Loucy (cell line): ENCODE results near the gene CDK1.

Experiments
- H2AFZ ChIP-seq: fragments of 200-600 bp; sonication (generic); 2 replicates; pipeline ENCODE4 v1.6.0; 2016; ENCODE audit warnings: antibody characterized with exemption, mild to moderate bottlenecking, low read length, moderate library complexity
- H3F3A ChIP-seq: fragments of 200-600 bp; 2 replicates; pipeline ENCODE4 v1.6.0; 2016; ENCODE audit warnings: antibody characterized with exemption, low read depth, mild to moderate bottlenecking
- H3K27me3 ChIP-seq: fragments of 200-600 bp; sonication (generic); 2 replicates; pipeline ENCODE4 v1.6.1; 2014; ENCODE audit warnings: low read length, mild to moderate bottlenecking; ENCODE audit not compliant: insufficient read depth, poor library complexity, severe bottlenecking
- H3K36me3 ChIP-seq: fragments of 200-600 bp; sonication (generic); 2 replicates; pipeline ENCODE4 v1.6.1; 2016; ENCODE audit warnings: low read length; ENCODE audit not compliant: insufficient read depth
- H3K4me1 ChIP-seq: fragments of 200-600 bp; sonication (generic); 2 replicates; pipeline ENCODE4 v1.5.1; 2014; ENCODE audit warnings: low read length, mild to moderate bottlenecking; ENCODE audit not compliant: insufficient read depth, poor library complexity, severe bottlenecking
- H3K4me2 ChIP-seq: fragments of 200-600 bp; sonication (generic); 2 replicates; pipeline ENCODE4 v1.6.0; 2014; ENCODE audit warnings: antibody characterized with exemption, low read length, low read depth, mild to moderate bottlenecking; ENCODE audit not compliant: poor library complexity, severe bottlenecking
- H3K4me3 ChIP-seq: fragments of 200-600 bp; sonication (generic); 2 replicates; pipeline ENCODE4 v1.5.1; 2014; ENCODE audit warnings: low read length, mild to moderate bottlenecking, mixed read lengths; ENCODE audit not compliant: poor library complexity, severe bottlenecking
- H3K79me2 ChIP-seq: fragments of 200-600 bp; sonication (generic); 2 replicates; pipeline ENCODE4 v1.6.1; 2014; ENCODE audit warnings: low read length; ENCODE audit not compliant: insufficient read depth
- H3K9ac ChIP-seq: fragments of 200-600 bp; sonication (generic); 2 replicates; pipeline ENCODE4 v1.6.0; 2014; ENCODE audit warnings: mild to moderate bottlenecking, low read depth, low read length, moderate library complexity; ENCODE audit not compliant: poor library complexity, severe bottlenecking
- H3K9me2 ChIP-seq: fragments of 200-600 bp; sonication (generic); replicated peaks from 2 replicates; pipeline ENCODE4 v1.6.1; 2016; ENCODE audit warnings: low read depth, low read length, mixed read lengths
- H3K9me3 ChIP-seq: fragments of 200-600 bp; sonication (generic); 2 replicates; pipeline ENCODE4 v1.6.1; 2014; ENCODE audit warnings: mild to moderate bottlenecking, antibody characterized with exemption, low read length, low read depth; ENCODE audit not compliant: insufficient read depth
- H4K20me1 ChIP-seq: fragments of 200-600 bp; sonication (generic); 2 replicates; pipeline ENCODE4 v1.6.0; 2014; ENCODE audit warnings: antibody characterized with exemption, low read length, mild to moderate bottlenecking; ENCODE audit not compliant: insufficient read depth, poor library complexity, severe bottlenecking
- EZH2phosphoT487 ChIP-seq: fragments of 200-600 bp; IDR thresholded peaks from 2 replicates; pipeline ENCODE4 v1.6.1; 2018; ENCODE audit warnings: antibody characterized with exemption, mild to moderate bottlenecking, moderate library complexity, borderline replicate concordance
- TF ChIP-seq, protein P1 (sequence below): fragments of 200-600 bp; sonication (generic); conservative IDR thresholded peaks from 2 replicates; pipeline ENCODE4 v1.5.1; 2014; ENCODE audit warnings: mild to moderate bottlenecking, antibody characterized with exemption, low read length

The CDK1 gene

DNA sequence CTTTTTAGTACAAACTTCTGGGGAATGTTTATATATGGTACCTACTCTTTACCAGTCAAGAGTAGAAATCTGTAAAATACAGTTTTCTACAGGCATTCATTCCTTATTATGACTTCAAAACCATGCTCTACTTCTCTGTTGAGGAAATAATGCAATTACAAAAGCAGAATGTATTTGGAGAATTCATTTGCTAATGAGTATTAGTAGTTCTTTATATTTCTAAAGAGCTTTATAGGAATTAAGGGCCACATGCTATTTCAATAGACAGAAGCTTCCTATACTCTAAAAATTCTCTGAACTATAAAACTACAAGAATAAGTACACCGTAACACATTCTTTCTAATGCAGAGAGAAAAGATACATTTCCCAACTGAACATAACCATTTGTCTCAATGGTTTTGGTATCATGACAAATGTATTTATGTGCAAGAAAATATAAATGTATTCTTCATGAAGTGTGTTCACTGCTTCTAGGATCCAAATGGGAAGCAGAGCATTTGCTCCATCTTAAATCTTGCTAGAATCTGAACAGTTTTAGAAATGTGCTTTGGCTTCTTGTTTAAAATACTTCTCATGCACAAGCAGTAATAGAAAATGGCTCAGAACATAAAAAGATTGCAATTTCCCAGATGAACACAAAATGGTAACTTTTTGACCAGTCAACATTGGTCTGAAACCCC lies 21.8 kb downstream of the CDK1 start:
- no peak overlapping the region for H2AFZ ChIP-seq
- H3K36me3 ChIP-seq, result peaks cover 30% of the 10 kb centered on the region; the same call in 1 of the 2 replicates
- H3K4me2 ChIP-seq, result no peak overlapping the region
- no peaks in the 10 kb centered on the region for H3K4me1 ChIP-seq
- no peaks in the 10 kb centered on the region for H3F3A ChIP-seq
- peaks cover 7% of the 10 kb centered on the region for H4K20me1 ChIP-seq
- H3K9ac ChIP-seq, result no peak overlapping the region
- TF ChIP-seq EZH2phosphoT487, result no peak
- TF ChIP-seq, protein P1, sequence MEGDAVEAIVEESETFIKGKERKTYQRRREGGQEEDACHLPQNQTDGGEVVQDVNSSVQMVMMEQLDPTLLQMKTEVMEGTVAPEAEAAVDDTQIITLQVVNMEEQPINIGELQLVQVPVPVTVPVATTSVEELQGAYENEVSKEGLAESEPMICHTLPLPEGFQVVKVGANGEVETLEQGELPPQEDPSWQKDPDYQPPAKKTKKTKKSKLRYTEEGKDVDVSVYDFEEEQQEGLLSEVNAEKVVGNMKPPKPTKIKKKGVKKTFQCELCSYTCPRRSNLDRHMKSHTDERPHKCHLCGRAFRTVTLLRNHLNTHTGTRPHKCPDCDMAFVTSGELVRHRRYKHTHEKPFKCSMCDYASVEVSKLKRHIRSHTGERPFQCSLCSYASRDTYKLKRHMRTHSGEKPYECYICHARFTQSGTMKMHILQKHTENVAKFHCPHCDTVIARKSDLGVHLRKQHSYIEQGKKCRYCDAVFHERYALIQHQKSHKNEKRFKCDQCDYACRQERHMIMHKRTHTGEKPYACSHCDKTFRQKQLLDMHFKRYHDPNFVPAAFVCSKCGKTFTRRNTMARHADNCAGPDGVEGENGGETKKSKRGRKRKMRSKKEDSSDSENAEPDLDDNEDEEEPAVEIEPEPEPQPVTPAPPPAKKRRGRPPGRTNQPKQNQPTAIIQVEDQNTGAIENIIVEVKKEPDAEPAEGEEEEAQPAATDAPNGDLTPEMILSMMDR, result no peak
- H3K9me3 ChIP-seq, result no peaks in the 10 kb centered on the region
- H3K79me2 ChIP-seq, result peaks cover 19% of the 10 kb centered on the region; the same call in 1 of the 2 replicates
- H3K27me3 ChIP-seq, result no peaks in the 10 kb centered on the region
- H3K9me2 ChIP-seq, result no peaks in the 10 kb centered on the region
- no peak overlapping the region for H3K4me3 ChIP-seq

DNA sequence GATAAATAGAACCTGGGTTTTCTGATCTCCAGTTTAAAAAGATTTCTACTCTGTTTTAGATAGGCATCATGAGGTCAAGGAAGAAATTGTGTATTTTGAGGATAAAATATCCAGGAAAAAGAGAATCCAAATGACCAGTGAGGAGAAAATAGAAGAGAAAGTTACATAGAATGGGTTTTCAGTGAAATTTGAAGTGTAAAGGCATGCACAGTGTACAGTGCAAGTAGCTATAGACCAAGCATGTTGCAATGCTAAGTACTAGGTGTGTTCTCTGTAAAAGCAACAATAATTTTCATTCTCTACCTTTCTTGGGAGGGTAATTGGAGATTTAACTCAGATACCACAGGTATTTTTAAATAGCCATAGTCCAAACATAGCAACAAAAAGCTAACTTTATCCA lies 22.6 kb downstream of the CDK1 start:
- Histone ChIP-seq H3K27me3 (no peaks in the 10 kb centered on the region), H3F3A (no peaks in the 10 kb centered on the region), H3K4me2 (no peak overlapping the region), H3K9ac (no peak overlapping the region), H3K4me3 (no peak overlapping the region), H3K79me2 (peaks cover 13% of the 10 kb centered on the region; the same call in 1 of the 2 replicates), H4K20me1 (peaks cover 7% of the 10 kb centered on the region), H3K9me3 (no peaks in the 10 kb centered on the region), H2AFZ (no peak overlapping the region), H3K9me2 (no peaks in the 10 kb centered on the region), H3K36me3 (peaks cover 22% of the 10 kb centered on the region; the same call in 1 of the 2 replicates), H3K4me1 (no peaks in the 10 kb centered on the region)
- TF ChIP-seq, protein P1, result no peak
- no peak for TF ChIP-seq EZH2phosphoT487

DNA sequence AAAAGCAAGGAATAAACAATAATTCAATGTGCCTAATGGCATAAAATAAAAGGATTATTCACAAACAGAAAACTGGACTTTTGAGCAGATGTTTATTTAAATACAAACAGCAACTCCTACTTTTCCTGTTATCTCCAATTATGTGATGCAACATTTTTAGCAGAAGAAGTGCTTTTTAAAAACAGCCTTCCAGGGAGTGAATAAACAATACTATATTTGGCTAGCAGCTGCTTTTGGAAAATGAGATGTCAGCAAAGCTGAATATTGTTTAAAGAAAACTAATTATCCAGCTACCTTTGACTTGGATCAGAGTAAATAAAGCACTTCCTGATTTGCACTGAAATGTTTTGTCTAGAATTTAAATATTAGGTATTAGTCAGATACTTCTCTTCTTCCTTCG lies 23.2 kb downstream of the CDK1 start:
- no peak overlapping the region for H3K4me3 ChIP-seq
- H3K9me2 ChIP-seq, result no peaks in the 10 kb centered on the region
- H2AFZ ChIP-seq, result no peak overlapping the region
- TF ChIP-seq, protein P1, result no peak
- TF ChIP-seq EZH2phosphoT487, result no peak
- no peak overlapping the region for H3K9ac ChIP-seq
- no peak overlapping the region for H3K4me2 ChIP-seq
- H3F3A ChIP-seq, result no peaks in the 10 kb centered on the region
- H3K79me2 ChIP-seq, result peaks cover 7% of the 10 kb centered on the region; the same call in 1 of the 2 replicates
- H3K36me3 ChIP-seq, result peaks cover 16% of the 10 kb centered on the region; the same call in 1 of the 2 replicates
- H3K9me3 ChIP-seq, result no peaks in the 10 kb centered on the region
- H3K4me1 ChIP-seq, result no peaks in the 10 kb centered on the region
- H3K27me3 ChIP-seq, result no peaks in the 10 kb centered on the region
- H4K20me1 ChIP-seq, result peaks cover 3% of the 10 kb centered on the region
